CD8-positive, alpha-beta memory T cell (primary cell): Measurements from ENCODE around the gene SYNGR2. TPM values are rescaled to one million over a fixed set of nuclear protein-coding genes. Genes with fewer than 3 reads are reported as not detected.

Experiments
- CTCF ChIA-PET: fragments of 350-600 bp; sonication (Branson Sonifier 250); formaldehyde crosslinking; loops from one replicate; lab custom pipeline; 2021; ENCODE audit warnings: antibody characterized with exemption; lab: Charles Lee
- POLR2A ChIA-PET: fragments of 350-600 bp; sonication (Branson Sonifier 250); formaldehyde crosslinking; loops from one replicate; lab custom pipeline; 2021; ENCODE audit warnings: antibody characterized with exemption; lab: Charles Lee
- DNase-seq, 5 donors: peaks; one replicate each; pipeline versions ENCODE4 v3.0.0 to v3.0.0-alpha.2; 2020 to 2022; ENCODE audit warnings: mixed read lengths in 1 of 5
- H3K27ac ChIP-seq: one replicate; pipeline ENCODE4 v1.7.0; 2013; ENCODE audit warnings: low read depth, mild to moderate bottlenecking, low read length, moderate library complexity
- H3K27me3 ChIP-seq: 2 replicates; pipeline ENCODE4 v1.7.0; 2013; ENCODE audit warnings: low read length, mild to moderate bottlenecking; ENCODE audit not compliant: insufficient read depth, poor library complexity, severe bottlenecking
- H3K36me3 ChIP-seq: 2 replicates; pipeline ENCODE4 v1.7.0; 2013; ENCODE audit warnings: mild to moderate bottlenecking, low read length, moderate library complexity; ENCODE audit not compliant: insufficient read depth
- H3K4me1 ChIP-seq: 2 replicates; pipeline ENCODE4 v1.7.0; 2013; ENCODE audit warnings: mild to moderate bottlenecking, low read length, moderate library complexity; ENCODE audit not compliant: insufficient read depth
- H3K4me3 ChIP-seq: 2 replicates; pipeline ENCODE4 v1.7.0; 2013; ENCODE audit warnings: mild to moderate bottlenecking, low read length
- H3K9me3 ChIP-seq: 2 replicates; pipeline ENCODE4 v1.7.0; 2013; ENCODE audit warnings: mild to moderate bottlenecking, low read length
- H3K27ac Mint-ChIP-seq, 8 donors: one replicate each; pipeline ENCODE4 v1.8.0; 2020 to 2021; ENCODE audit warnings: mixed read lengths in 8 of 8, mild to moderate bottlenecking in 6 of 8, inconsistent platforms in 3 of 8, moderate library complexity in 3 of 8
- H3K27me3 Mint-ChIP-seq, 2 donors: one replicate each; pipeline ENCODE4 v1.8.0; 2020 to 2021; ENCODE audit warnings: mixed read lengths in 2 of 2, mild to moderate bottlenecking in 1 of 2, moderate library complexity in 1 of 2
- H3K36me3 Mint-ChIP-seq, 3 donors: one replicate each; pipeline ENCODE4 v1.8.0; 2020 to 2021; ENCODE audit warnings: mixed read lengths in 3 of 3, inconsistent platforms in 1 of 3, mild to moderate bottlenecking in 1 of 3
- H3K4me1 Mint-ChIP-seq, 3 donors: one replicate each; pipeline ENCODE4 v1.8.0; 2020 to 2021; ENCODE audit warnings: mixed read lengths in 3 of 3, inconsistent platforms in 1 of 3, mild to moderate bottlenecking in 1 of 3
- H3K4me3 Mint-ChIP-seq, 7 donors: one replicate each; pipeline ENCODE4 v1.8.0; 2020 to 2021; ENCODE audit warnings: mixed read lengths in 7 of 7, mild to moderate bottlenecking in 6 of 7, moderate library complexity in 4 of 7, inconsistent platforms in 2 of 7
- H3K9me3 Mint-ChIP-seq, 5 donors: one replicate each; pipeline ENCODE4 v1.8.0; 2020 to 2022; ENCODE audit warnings: mixed read lengths in 5 of 5, mild to moderate bottlenecking in 3 of 5, moderate library complexity in 2 of 5, inconsistent platforms in 1 of 5
- polyA plus RNA-seq: library from polyadenylated mRNA; unstranded; fragments of 300-500 nt; fragmentation: Illumina TruSeq; gene quantifications from one replicate; pipeline ENCODE4 v1.2.3, GENCODE V29; 2021
- total RNA-seq, 2 experiments: library from RNA; stranded (reverse); gene quantifications; one replicate each; pipeline ENCODE4 v1.2.3, GENCODE V29; 2021

The SYNGR2 gene
- total and polyA plus RNA-seq, 3 experiments from 2014 or later = 140 to 200 (median 186) TPM

DNA sequence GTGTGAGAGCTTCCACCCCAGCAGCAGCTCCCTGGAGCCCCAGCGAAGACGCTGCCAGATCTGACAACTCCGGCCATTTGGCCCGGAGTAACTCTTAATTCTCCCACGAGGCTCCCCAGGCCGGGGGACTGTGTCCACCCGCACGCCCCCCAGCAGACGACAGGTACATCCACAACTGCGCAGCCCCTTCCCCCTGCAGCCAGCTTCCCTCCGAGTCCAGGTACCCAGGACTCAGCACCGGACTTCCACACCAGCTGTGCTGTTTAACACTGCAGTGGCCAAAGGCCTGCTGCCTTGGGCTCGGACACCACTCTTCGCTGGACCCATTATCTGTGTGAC, 7.2 kb downstream of the SYNGR2 start:
- Mint-ChIP-seq H3K9me3 (no peaks in the 10 kb centered on the region), H3K36me3 (peaks cover 0 to 32% (median 0%) of the 10 kb centered on the region in 3 donors), H3K27ac (no peak overlapping the region), H3K27me3 (no peaks in the 10 kb centered on the region), H3K4me1 (peaks cover 31 to 62% (median 45%) of the 10 kb centered on the region in 3 donors), H3K4me3 (no peak overlapping the region)
- Histone ChIP-seq H3K9me3 (no peaks in the 10 kb centered on the region), H3K27ac (no peak overlapping the region), H3K36me3 (no peaks in the 10 kb centered on the region), H3K4me3 (no peak overlapping the region), H3K4me1 (peaks cover 37% of the 10 kb centered on the region), H3K27me3 (no peaks in the 10 kb centered on the region)
- no peak for DNase-seq
- ChIA-PET POLR2A (interaction anchor here (0.5 to 1.6 kb wide), 2 partner anchors 23 to 50 kb away, joined by 5 to 7 read pairs; no protein-coding TSS in a partner anchor), CTCF (interaction anchor here (1.0 to 2.5 kb wide), 15 partner anchors 9 to 100 kb away, joined by 3 to 31 read pairs (median 11); partner anchors contain the start of genes AFMID, TK1 and TMC6)

DNA sequence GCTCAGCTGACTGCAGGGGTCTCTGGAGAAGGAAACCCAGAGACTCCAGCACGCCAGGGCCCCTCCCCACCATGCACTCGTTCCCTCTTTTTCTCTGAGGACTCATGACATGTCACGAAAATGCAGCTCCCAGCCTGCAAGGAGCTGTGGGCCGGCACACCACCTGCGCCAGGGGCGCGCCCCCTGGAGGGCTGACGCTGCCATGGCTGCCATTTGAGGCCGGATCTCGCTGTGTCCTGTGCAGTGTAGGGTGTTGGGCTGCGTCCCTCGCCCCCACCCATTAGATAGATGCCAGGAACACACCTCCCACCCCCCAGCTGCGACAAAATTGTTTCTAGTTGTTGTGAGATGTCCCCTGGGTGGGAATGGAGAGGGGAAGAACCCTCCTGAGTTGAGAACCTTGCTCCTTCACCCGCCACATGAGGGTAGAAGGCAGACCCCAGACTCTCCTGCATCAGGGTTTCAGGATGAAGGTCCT, 8.2 kb downstream of the SYNGR2 start:
- H3K27ac ChIP-seq = no peak overlapping the region
- H3K36me3 Mint-ChIP-seq = peaks cover 0 to 25% (median 0%) of the 10 kb centered on the region in 3 donors
- DNase-seq = peak; percentile 60 to 84 (median 64)
- no peaks in the 10 kb centered on the region for H3K27me3 ChIP-seq
- peaks cover 37% of the 10 kb centered on the region for H3K4me1 ChIP-seq
- H3K9me3 Mint-ChIP-seq = no peaks in the 10 kb centered on the region
- no peaks in the 10 kb centered on the region for H3K27me3 Mint-ChIP-seq
- no peak overlapping the region for H3K4me3 ChIP-seq
- no peaks in the 10 kb centered on the region for H3K9me3 ChIP-seq
- peak overlapping the region in 1 of 7 donors; percentile 9 for H3K4me3 Mint-ChIP-seq
- peaks cover 29 to 56% (median 42%) of the 10 kb centered on the region in 3 donors for H3K4me1 Mint-ChIP-seq
- no peaks in the 10 kb centered on the region for H3K36me3 ChIP-seq
- H3K27ac Mint-ChIP-seq = no peak overlapping the region
- CTCF ChIA-PET = interaction anchor here (0.6 to 2.5 kb wide), 34 partner anchors 10 to 634 kb away, joined by 3 to 31 read pairs (median 4); partner anchors contain the start of genes AFMID, TK1, TMC6 and TMC8
- POLR2A ChIA-PET = interaction anchor here (0.6 to 1.6 kb wide), 7 partner anchors 33 to 91 kb away, joined by 3 to 7 read pairs (median 5); no protein-coding TSS in a partner anchor

DNA sequence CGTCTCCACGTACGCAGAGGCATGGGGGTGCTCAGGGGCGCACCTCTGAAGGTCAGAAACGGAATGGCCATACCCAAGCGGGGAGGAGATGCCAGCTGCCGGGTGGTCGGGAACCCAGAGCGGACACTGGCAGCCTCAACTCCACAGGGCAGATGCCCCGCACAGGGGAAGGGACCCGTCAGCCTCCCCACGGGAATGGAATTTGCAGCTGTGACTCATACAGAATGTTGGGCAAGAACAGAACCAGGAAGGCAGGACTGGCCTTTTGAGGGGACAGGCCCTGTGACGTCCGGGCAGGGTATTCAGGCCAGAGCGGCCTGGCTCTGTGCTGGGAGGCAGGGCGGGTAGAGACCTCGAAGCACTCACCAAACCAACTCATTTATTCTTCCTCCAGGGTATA, 11.0 kb downstream of the SYNGR2 start:
- H3K4me1 Mint-ChIP-seq = peaks cover 11 to 28% (median 17%) of the 10 kb centered on the region in 3 donors

GRCh38 chr17:78180083-78180482, 11.7 kb downstream of the SYNGR2 start:
- Mint-ChIP-seq H3K4me1 (peaks cover 13 to 28% (median 22%) of the 10 kb centered on the region in 3 donors), H3K27ac (peak overlapping the region in 7 of 8 donors; percentile 37 to 89 (median 68)), H3K9me3 (no peaks in the 10 kb centered on the region), H3K27me3 (no peaks in the 10 kb centered on the region), H3K4me3 (peak overlapping the region; percentile 46 to 86 (median 65)), H3K36me3 (no peaks in the 10 kb centered on the region)
- POLR2A ChIA-PET = no interaction called here
- no peak for DNase-seq
- H3K9me3 ChIP-seq = no peaks in the 10 kb centered on the region
- no peak overlapping the region for H3K4me3 ChIP-seq
- no peaks in the 10 kb centered on the region for H3K36me3 ChIP-seq
- H3K27me3 ChIP-seq = no peaks in the 10 kb centered on the region
- peaks cover 12% of the 10 kb centered on the region for H3K4me1 ChIP-seq
- H3K27ac ChIP-seq = no peak overlapping the region
- CTCF ChIA-PET = interaction anchor here (0.6 to 1.5 kb wide), 4 partner anchors 27 to 52 kb away, joined by 3 to 4 read pairs (median 4); partner anchors contain the start of gene TMC6

More for the DNA sequence above, 11.0 kb downstream of the SYNGR2 start:
- Histone ChIP-seq H3K36me3 (no peaks in the 10 kb centered on the region), H3K9me3 (no peaks in the 10 kb centered on the region), H3K27me3 (no peaks in the 10 kb centered on the region), H3K4me1 (peaks cover 16% of the 10 kb centered on the region), H3K27ac (no peak overlapping the region), H3K4me3 (no peak overlapping the region)
- POLR2A ChIA-PET = no interaction called here
- CTCF ChIA-PET = interaction anchor here (0.6 to 2.4 kb wide), 4 partner anchors 26 to 94 kb away, joined by 4 to 9 read pairs (median 4); no protein-coding TSS in a partner anchor
- Mint-ChIP-seq H3K36me3 (no peaks in the 10 kb centered on the region), H3K9me3 (no peaks in the 10 kb centered on the region), H3K27ac (peak overlapping the region in 4 of 8 donors; percentile 17 to 88 (median 58)), H3K27me3 (no peaks in the 10 kb centered on the region), H3K4me3 (peak overlapping the region in 3 of 7 donors; percentile 34 to 66 (median 36))
- DNase-seq = no peak

DNA sequence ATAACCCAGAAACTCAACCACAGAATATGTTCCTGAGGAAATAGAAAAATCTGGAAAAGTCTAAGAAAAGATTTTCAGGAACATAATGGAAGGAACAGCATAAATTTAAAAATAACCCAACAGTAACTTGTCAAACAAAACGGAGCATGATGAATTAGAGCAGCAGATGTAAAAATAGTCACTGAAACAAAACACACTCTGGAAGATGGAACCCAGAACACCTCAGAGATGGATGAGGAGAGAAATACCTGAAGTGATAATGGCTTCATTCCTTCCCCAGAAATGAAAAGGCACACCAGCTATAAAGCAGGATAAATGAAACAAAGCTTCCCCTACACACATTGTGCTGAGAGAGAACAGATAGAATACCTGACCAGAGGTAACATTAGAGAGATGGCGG, 12.1 kb downstream of the SYNGR2 start:
- Mint-ChIP-seq H3K9me3 (no peaks in the 10 kb centered on the region), H3K27ac (peak overlapping the region in 7 of 8 donors; percentile 6 to 89 (median 52)), H3K27me3 (no peaks in the 10 kb centered on the region), H3K36me3 (no peaks in the 10 kb centered on the region), H3K4me3 (peak overlapping the region; percentile 46 to 86 (median 65)), H3K4me1 (peaks cover 13 to 23% (median 23%) of the 10 kb centered on the region in 3 donors)
- Histone ChIP-seq H3K27me3 (no peaks in the 10 kb centered on the region), H3K4me3 (no peak overlapping the region), H3K9me3 (no peaks in the 10 kb centered on the region), H3K27ac (no peak overlapping the region), H3K4me1 (peaks cover 12% of the 10 kb centered on the region), H3K36me3 (no peaks in the 10 kb centered on the region)
- POLR2A ChIA-PET = no interaction called here
- DNase-seq = no peak
- CTCF ChIA-PET = interaction anchor here (1.0 to 1.5 kb wide), 3 partner anchors 42 to 52 kb away, joined by 3 to 4 read pairs (median 3); partner anchors contain the start of gene TMC6

DNA sequence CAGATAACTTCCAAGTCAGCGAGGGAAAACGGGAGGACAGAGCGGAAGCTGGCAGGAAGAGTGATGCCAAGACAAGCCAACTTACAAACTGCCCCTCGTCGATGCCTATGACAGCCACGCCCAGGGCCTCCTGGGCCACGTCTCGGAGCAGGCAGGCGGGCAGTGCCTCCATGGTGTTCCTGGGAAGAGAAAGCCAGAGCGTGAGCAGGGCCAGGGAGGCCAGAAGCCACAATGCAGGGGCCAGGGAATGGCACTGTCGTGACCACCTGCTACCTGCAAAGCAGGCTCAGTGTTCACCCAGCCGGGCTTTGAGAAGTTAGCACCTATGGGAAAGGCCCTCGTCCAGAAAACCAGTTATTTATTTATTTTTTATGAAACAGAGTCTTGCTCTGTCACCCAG, 14.1 kb downstream of the SYNGR2 start:
- no peak overlapping the region for H3K27ac Mint-ChIP-seq
- H3K4me1 Mint-ChIP-seq = peaks cover 13 to 22% (median 21%) of the 10 kb centered on the region in 3 donors
- no peaks in the 10 kb centered on the region for H3K9me3 Mint-ChIP-seq
- Histone ChIP-seq H3K27ac (no peak overlapping the region), H3K4me3 (no peak overlapping the region), H3K9me3 (no peaks in the 10 kb centered on the region), H3K4me1 (peaks cover 4% of the 10 kb centered on the region), H3K27me3 (no peaks in the 10 kb centered on the region), H3K36me3 (no peaks in the 10 kb centered on the region)
- CTCF ChIA-PET = no interaction called here
- POLR2A ChIA-PET = interaction anchor here (0.7 kb wide), 1 partner anchor 44 kb away, joined by 7 read pairs; no protein-coding TSS in a partner anchor
- no peaks in the 10 kb centered on the region for H3K27me3 Mint-ChIP-seq
- H3K36me3 Mint-ChIP-seq = no peaks in the 10 kb centered on the region
- H3K4me3 Mint-ChIP-seq = no peak overlapping the region
- no peak for DNase-seq

- Histone ChIP-seq H3K36me3 (no peaks in the 10 kb centered on the region), H3K4me1 (peaks cover 6% of the 10 kb centered on the region), H3K4me3 (no peak overlapping the region), H3K27me3 (no peaks in the 10 kb centered on the region), H3K27ac (no peak overlapping the region), H3K9me3 (no peaks in the 10 kb centered on the region)
- no peak overlapping the region for H3K4me3 Mint-ChIP-seq
- H3K27ac Mint-ChIP-seq = peak overlapping the region in 2 of 8 donors; percentile 17 to 65
- CTCF ChIA-PET = no interaction called here
- peaks cover 15 to 27% (median 25%) of the 10 kb centered on the region in 3 donors for H3K4me1 Mint-ChIP-seq
- no peaks in the 10 kb centered on the region for H3K9me3 Mint-ChIP-seq
- no peak for DNase-seq
- no peaks in the 10 kb centered on the region for H3K36me3 Mint-ChIP-seq
- no peaks in the 10 kb centered on the region for H3K27me3 Mint-ChIP-seq
- POLR2A ChIA-PET = no interaction called here
Measured at GRCh38 chr17:78183916-78184315, 15.5 kb downstream of the SYNGR2 start.

DNA sequence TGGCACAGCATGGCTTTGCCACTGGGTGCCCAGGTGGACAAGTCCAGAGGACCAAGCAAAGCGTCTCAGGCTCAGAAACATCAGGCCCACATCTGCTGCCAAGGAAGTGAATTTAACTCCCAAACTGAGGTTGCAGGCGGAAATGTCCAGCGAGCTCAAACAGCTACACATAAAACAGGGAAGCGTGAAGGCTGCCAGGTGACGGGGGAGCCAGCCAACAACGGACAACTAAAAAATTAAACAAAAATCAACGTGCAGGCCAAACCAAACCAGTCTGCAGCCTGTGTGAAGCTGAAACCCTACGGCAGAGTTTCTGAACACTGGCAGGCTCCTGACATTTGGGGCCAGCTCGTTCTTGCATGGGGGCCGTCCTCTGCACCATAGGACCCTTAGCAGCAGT, 16.0 kb downstream of the SYNGR2 start:
- no peak overlapping the region for H3K4me3 Mint-ChIP-seq
- CTCF ChIA-PET = no interaction called here
- Histone ChIP-seq H3K36me3 (no peaks in the 10 kb centered on the region), H3K4me1 (peaks cover 6% of the 10 kb centered on the region), H3K4me3 (no peak overlapping the region), H3K27me3 (no peaks in the 10 kb centered on the region), H3K27ac (no peak overlapping the region), H3K9me3 (no peaks in the 10 kb centered on the region)
- POLR2A ChIA-PET = no interaction called here
- H3K9me3 Mint-ChIP-seq = no peaks in the 10 kb centered on the region
- no peak overlapping the region for H3K27ac Mint-ChIP-seq
- H3K4me1 Mint-ChIP-seq = peaks cover 15 to 27% (median 25%) of the 10 kb centered on the region in 3 donors
- no peaks in the 10 kb centered on the region for H3K27me3 Mint-ChIP-seq
- no peak for DNase-seq
- no peaks in the 10 kb centered on the region for H3K36me3 Mint-ChIP-seq
